ENCODE results near the gene IFNA14.
"Not testable (repeated sequence)": the region's sequence is repeated elsewhere in the genome, so short reads cannot be mapped to it uniquely, and the experiment has no call there.

Gene IFNA14

GRCh38 chr9:21239911-21240310 is at the start of gene IFNA14:
Gene IFNA14, minus strand, starts transcription at chr9:21240005. Its CDS starts 70 bp downstream, at chr9:21239935.
- no peak for DNase-seq (ENCODE audit: low read depth in 2 of 2)

DNA sequence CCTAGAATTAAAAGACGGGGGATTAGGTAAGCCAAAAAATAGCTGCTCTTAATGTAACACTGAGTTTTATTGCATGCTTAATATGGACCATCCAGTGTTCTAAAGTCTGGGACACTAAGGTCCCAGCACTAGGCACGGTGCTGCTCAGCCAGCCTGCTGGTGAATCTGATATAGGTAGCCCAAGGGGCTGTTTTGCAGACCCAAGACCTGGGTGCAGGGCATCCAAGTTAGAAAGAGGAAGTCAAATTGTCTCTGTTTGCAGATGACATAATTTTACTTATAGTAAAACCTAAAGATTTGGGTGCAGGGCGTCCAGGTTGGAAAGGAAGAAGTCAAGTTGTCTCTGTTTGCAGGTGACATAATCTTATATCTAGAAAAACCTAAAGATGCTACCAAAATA is 47.5 kb upstream of the IFNA14 start:
- DNase-seq (ENCODE audit: low read depth in 2 of 2): no peak

DNA sequence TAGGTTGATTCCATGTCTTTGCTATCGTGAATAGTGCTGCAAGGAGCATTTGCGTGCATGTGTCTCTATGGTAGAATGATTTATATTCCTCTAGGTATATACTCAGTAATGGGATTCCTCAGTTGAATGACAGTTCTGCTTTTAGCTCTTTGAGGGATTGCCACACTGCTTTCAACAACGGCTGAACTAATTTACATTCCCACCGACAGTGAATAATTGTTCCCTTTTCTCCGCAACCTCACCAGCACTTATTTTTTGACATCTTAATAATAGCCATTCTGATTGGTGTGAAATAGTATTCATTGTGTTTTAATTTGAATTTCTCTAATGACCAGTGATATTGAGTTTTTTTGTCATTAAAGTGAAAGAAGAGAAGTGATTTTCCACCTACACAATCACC is 46.9 kb upstream of the IFNA14 start:
- no peak for DNase-seq (ENCODE audit: low read depth in 2 of 2)

GRCh38 chr9:21286099-21286498 is 46.3 kb upstream of the IFNA14 start:
- DNase-seq (ENCODE audit: low read depth in 2 of 2): no peak

DNA sequence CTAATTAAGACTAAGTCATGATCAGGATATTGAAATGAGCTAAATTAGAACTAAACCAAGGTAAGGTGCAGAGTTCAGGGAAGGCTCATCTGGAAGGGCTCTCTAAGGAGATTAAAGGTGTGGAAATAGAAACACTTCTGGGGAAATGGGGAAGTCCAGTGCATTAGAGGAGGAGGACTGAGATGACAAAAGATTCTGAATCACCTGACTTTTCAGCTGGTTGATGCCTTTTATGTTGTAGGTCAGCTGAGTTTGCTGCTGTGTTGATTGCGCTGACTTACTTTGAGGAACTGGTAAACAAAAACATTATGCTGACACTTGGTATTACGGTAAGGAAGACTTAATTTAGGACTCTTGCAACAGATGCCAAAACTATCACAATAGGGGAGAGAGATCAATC is 41.5 kb upstream of the IFNA14 start:
- DNase-seq (ENCODE audit: low read depth in 2 of 2): no peak

DNA sequence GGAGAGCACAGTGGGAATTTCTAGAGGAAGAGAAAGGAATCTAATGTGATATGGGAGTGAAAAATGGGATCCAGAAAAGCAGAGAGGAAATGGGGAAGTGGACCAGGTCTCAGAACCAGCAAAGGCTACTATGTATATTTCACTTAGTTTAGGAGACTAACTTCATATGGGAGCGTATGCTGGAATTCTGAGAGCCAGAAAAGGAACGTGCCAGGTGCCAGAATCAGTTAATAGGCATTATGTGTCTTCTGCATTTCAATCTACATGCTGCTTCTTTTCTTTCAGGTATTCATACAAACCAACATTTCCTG is 28.5 kb upstream of the IFNA14 start:
- no peak for DNase-seq (ENCODE audit: low read depth in 2 of 2)

DNA sequence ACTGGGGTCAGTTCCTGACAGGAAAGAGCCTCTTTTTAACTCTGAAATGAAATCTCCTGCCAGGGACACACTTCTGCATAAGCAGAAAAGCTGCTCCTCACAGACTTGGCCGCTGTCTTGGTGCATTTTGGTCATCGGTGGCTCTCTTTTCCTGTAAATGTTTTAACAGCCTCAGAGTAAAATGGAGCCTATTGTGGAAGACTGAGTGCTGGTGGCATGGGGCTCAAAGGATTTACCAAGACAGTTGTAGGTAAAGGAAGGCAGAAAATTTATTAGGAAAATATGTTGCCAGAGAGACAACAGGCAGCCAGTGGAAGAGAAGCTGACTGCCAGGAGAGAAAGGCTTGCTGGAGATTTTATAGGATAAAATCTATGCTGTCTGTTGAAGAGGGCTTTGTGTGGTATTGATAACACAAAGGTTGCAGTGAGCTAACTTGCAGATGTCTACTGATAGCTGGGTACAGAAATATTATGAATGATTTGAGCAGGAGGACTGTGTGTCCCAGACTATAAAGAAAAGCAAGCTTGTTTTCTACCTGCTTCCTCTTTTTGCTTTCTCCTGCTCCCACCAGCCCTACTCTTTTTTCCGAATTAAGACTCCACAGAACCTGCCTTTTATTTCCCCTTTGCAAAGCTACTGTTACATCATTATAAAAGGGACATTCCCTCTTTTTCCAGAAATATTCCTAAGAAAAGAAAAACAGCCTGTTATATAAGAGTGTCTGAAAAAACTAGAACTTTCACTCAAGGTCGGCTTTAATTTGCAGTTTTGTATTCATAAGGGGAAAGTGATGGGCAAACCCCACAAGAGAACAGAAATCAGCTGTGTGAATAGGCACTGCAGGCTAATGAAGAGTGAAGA is 27.9 kb upstream of the IFNA14 start:
- DNase-seq (ENCODE audit: low read depth in 2 of 2): no peak

DNA sequence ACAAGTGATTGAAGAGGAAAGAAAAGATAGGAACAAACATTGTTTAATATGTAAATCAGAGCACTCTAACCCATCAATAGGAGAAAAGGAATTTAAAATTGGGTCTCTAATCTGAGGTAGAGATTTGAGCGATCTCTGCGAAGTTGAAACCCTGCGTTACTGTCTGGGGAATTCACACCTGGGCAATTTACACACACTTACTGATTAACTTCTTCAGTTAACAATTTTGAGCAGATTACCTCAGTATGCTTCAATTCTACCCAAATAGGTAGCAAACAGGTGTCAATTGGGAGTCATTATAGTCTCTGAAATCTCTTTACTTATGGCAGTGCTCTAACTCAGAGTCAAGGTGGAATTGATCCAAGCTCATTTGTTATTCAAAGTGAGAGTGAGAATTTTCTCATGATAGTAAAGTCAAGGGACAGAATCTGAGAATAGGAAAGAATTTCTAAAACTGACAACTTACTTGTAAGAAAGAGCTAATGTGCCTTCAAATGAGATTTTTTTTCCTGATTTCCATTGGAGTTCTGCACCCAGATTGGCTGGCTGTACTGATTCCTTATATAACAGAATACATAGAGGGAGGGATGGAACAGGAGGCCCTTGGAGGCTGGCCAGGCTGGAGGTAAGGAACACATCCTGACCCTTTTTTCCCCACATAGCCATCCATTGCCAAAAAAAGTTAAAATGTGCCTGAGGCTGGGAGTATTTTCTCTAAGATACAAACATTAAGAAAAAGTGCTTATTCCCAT is 27.1 kb upstream of the IFNA14 start:
- DNase-seq (ENCODE audit: low read depth in 2 of 2): no peak

DNA sequence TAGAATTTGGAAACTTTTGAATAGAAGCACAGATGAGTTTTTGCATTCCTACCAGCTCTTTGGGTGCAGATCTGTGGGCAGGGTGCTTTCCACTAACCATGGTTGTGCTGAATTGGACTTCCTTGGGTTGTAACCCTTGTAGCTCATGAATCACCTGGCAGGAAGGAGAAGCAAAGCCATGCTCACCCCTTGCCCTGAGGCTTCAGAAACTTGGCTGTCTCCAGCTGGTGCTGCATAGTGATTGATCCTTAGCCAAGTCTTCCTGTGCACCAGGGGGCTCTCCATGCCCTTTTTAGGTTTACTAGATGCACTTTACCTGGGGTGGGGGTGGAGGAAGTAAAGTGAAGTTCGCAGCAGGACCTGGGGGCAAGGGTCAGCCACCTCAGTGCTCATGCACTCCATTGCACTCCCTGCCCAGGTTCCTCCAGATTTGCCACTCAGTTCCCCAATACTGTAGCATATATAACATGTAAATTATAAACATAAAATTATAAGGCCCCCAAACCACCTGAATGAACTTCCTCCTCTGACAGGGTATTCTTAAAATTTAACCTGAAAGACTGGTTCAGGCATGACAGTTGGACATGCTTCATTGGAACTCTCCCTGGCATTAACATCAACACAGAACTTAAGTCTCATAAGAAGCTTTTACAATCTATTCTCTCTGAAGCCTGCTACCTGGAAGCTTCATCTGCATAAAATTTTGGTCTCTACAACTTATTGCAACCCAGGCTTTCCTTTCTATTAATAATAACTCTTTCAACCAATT is 25.8 kb upstream of the IFNA14 start:
- no peak for DNase-seq (ENCODE audit: low read depth in 2 of 2)

- DNase-seq (ENCODE audit: low read depth in 2 of 2): no peak
Observed at GRCh38 chr9:21255538-21256212, 15.9 kb upstream of the IFNA14 start.

DNA sequence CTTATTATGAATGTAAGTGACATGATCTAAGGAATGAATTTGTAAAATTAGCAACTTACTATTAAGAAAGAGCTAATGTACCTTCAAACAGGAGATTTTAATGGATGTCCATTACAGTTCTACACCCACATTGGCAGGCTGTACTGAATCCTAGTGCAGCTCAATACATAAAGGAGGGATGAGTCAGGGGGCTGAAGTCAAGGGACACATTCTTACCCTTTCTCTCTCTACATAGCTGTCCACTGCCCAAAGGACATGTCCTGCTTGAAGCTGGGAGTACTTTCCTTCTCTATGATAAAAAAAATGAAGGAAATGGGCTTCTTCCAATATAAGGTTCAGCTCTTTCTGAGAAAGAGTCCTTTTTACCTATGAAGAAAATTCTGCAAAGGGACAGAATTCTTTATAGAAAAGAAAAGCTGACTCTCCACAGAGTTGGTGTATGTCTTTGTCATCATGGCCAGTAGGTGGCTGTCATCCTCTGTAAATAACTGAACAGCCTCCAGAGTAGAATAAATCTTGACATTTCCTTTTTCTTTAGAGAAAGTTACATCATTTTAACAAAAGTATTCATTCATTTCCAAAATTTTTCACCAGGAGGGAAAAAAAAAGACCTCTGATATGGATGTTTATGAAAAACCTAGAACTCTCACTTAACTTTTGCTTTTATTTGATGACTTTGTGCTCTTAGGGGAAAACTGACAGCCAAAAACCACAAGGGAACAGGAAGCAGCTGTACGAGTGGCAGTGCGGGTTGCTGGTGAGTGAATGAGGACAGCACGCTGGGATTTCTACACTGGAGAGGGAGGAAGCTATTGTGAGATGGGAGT is 13.1 kb upstream of the IFNA14 start:
- DNase-seq (ENCODE audit: low read depth in 2 of 2): no peak

DNA sequence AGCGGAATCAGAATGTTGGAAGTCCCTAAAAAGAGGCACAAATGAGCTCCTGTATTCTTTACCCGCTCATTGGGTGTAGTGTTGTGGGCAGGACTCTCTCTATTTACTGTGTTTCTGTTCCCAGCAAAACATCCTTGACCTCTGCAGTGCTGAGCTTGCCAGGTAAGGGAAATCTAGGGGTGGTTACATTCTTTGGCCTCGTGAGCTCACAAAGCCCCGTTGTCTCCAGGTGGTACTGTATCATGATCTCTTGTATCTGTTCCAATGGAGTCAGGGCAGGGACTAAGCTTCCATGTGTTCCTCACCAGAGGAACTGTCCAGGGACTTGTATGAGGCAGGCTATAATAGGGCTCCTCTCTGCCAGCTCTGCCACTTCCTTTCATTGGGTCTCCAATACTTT is 11.8 kb upstream of the IFNA14 start:
- DNase-seq (ENCODE audit: low read depth in 2 of 2): no peak

DNA sequence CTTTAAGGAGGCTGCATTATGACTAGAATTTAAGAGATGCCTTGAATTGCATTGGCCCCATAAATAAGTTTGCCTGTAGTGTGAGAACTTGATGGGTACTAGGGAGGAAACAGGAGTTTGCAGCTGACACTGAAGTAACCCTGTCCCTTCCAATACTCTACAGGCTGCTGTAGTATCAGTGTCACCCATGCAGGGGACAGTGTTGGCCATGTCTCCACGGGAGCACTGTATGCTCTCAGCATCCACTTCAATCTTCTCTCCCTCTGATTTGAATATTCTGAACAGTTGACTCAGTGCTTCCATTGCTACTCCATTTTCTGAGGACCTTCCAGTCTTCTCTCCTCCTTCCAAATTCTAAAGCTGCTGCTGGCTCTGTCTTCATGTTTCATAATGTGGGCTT is 11.4 kb upstream of the IFNA14 start:
- DNase-seq (ENCODE audit: low read depth in 2 of 2): no peak

- no peak for DNase-seq (ENCODE audit: low read depth in 2 of 2)
Observed at GRCh38 chr9:21244836-21245235, 5.0 kb upstream of the IFNA14 start.

DNA sequence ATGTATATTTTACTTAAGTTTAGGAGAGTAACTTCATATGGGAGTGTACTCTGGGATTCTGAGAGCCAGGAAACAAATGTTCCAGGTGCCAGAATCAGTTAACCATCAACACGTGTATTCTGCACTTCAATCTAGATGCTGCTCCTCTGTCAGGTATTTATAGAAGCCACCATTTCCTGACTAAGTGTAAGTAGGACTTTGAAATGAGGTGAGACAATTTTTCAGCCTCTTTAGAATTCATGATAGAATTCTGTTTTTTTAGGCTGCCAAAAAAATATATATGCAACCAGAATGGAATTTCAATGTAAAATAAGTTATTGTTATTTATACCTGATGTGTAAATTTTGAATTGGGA is 3.5 kb downstream of the IFNA14 start:
- not testable (repeated sequence) for DNase-seq (ENCODE audit: low read depth in 2 of 2)

GRCh38 chr9:21235468-21236359 is 4.1 kb downstream of the IFNA14 start:
- DNase-seq (ENCODE audit: low read depth in 2 of 2): peak in 1 of 2 donors; percentile 17

DNA sequence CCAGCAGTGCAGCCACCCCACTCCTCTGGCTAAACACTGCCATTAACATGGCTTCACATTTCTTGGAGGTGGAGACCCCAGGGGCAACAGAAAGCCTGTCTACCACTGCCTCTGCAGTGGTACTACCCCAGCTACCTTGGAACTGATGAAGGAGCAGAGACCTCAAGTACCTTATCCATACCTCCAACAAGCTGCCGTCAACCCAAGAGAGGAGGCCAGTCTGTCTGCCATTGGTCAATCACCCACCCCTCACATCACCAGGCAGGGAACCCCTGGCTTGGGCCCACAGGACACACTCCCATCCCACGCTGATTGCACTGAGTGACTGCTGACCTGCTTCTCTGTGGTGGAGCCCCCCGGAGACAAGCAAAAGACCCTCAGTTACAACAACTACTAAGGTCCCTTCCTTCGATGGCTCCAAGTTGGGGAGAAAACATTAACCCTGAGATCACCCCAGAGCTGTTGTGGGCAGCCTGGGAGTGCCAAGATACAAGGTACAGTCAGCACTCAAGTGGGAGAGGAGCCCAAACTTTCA is 5.6 kb downstream of the IFNA14 start:
- DNase-seq (ENCODE audit: low read depth in 2 of 2): no peak

- no peak for DNase-seq (ENCODE audit: low read depth in 2 of 2)
Observed at GRCh38 chr9:21233258-21233657, 6.5 kb downstream of the IFNA14 start.

DNA sequence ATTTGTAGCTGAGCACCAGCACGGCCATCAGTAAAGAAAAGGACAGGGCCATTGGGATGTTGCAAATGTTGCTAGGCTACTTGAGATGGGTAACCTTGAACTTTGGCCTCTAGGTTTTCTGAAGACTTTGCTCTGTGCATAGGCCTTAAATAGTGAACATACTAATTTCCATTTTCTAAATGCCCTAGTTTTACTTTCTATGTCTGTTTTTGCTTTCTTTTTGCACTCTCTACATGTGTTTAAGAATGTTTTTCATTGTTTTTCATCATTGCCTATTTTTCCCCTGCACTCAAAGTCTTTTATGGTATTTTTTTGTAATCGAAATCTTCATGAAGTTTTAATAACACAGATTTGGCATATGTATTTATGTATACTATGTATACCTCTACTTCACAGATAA is 11.7 kb downstream of the IFNA14 start, which contains the start of gene IFNA17:
Gene IFNA17 (minus strand): TSS at position 101 of the 400 bp plus-strand sequence. CDS start 49 bp downstream, at position 52.
- DNase-seq (ENCODE audit: low read depth in 2 of 2): no peak

GRCh38 chr9:21217211-21217610 is 22.6 kb downstream of the IFNA14 start, which contains the start of gene IFNA16:
Gene IFNA16, minus strand, starts transcription at chr9:21217311. Its CDS starts 6 bp downstream, at chr9:21217305.
- not testable (repeated sequence) for DNase-seq (ENCODE audit: low read depth in 2 of 2)
